Spleen (tissue), 7 donors: ENCODE results near the gene PAFAH1B1.

Experiments used
- POLR2A ChIP-seq, 3 donors: fragments of 450-650 bp; IDR thresholded peaks; one replicate each; pipeline ENCODE4 v1.5.1; 2017; ENCODE audit warnings: antibody characterized with exemption in 3 of 3, mild to moderate bottlenecking in 1 of 3
- POLR2AphosphoS5 ChIP-seq, 3 donors: sonication (generic); formaldehyde crosslinking; IDR thresholded peaks; one replicate each; pipeline ENCODE4 v1.5.1; 2017; ENCODE audit warnings: antibody characterized with exemption in 3 of 3
- TF ChIP-seq, protein P1 (sequence below), 11 experiments: fragments of 200-600 bp in 7 of 11; fragments of 450-650 bp in 4 of 11; sonication (generic) in 4 of 11; IDR thresholded peaks in 8 of 11; conservative IDR thresholded peaks in 3 of 11; 1 replicate in 7 of 11; 2 replicates in 4 of 11; pipeline versions ENCODE4 v1.4.0 to v1.8.0; 2016 to 2021; ENCODE audit warnings: antibody characterized with exemption in 11 of 11, inconsistent platforms in 4 of 11, mild to moderate bottlenecking in 1 of 11
- donor health status: DM: no; HTN: no; CAD: no; lungs with moderate emphysema.
- donor health status: DM: no; HTN: no; CAD: no.
- donor health status: DM: no; HTN: no; CAD: no.

DNA sequence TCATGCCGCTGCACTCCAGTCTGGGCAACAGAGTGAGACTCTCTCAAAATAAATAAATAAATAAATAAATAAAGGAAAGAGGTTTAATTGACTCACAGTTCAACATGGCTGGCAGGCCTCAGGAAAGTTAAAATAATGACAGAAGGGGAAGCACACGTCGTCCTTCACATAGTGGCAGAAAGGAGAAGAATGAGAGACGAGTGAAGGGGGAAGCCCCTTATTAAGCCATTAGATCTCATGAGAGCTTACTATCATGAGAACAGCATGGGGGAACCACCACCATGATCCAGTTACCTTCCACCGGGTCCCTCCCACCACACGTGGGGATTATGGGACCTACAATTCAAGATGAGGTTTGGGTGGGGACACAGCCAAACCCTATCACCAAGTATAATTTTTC is 54.5 kb downstream of the PAFAH1B1 start:
- TF ChIP-seq, protein P1, sequence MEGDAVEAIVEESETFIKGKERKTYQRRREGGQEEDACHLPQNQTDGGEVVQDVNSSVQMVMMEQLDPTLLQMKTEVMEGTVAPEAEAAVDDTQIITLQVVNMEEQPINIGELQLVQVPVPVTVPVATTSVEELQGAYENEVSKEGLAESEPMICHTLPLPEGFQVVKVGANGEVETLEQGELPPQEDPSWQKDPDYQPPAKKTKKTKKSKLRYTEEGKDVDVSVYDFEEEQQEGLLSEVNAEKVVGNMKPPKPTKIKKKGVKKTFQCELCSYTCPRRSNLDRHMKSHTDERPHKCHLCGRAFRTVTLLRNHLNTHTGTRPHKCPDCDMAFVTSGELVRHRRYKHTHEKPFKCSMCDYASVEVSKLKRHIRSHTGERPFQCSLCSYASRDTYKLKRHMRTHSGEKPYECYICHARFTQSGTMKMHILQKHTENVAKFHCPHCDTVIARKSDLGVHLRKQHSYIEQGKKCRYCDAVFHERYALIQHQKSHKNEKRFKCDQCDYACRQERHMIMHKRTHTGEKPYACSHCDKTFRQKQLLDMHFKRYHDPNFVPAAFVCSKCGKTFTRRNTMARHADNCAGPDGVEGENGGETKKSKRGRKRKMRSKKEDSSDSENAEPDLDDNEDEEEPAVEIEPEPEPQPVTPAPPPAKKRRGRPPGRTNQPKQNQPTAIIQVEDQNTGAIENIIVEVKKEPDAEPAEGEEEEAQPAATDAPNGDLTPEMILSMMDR (IDR thresholded peaks at IDR 0.05 in 8 of 11, conservative IDR thresholded peaks at IDR 0.05 in 3 of 11): no peak
- no peak for TF ChIP-seq POLR2A (IDR thresholded peaks at IDR 0.05)
- no peak for TF ChIP-seq POLR2AphosphoS5 (IDR thresholded peaks at IDR 0.05)
